ENCODE results near the gene YWHAQ. TPM values are rescaled to one million over a fixed set of nuclear protein-coding genes. Genes with fewer than 3 reads are reported as not detected.
A peak's percentile ranks its signal among the peaks of the same experiment; 100 is the strongest.

Gene YWHAQ
- total RNA-seq, 4 donors from 2014 or later = 76.9 to 155 (median 114) TPM

DNA sequence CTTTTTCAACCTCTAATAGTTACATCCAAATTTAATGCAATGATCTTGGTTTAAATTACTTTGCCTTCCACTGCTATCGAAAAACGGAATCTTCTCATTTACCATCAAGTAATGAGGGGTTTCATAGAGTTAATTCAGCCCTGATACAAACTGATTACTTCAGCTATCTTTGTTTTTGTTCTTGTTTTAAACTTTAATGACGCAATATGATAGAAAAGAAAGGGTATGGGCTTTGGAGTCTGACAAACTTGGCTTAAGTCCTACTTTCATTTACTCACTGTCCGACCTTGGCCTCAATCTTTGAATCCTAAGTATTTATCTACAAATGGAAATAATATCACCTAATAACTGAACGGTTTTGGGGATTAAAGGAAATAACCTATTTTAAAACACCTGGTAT is 91.3 kb downstream of the YWHAQ start:
- H3K27ac ChIP-seq = peak overlapping the region in 1 of 4 donors; percentile 57
- no peaks in the 10 kb centered on the region for H3K27me3 ChIP-seq
- H3K4me3 ChIP-seq = no peak overlapping the region
- peaks cover 0 to 3% (median 0%) of the 10 kb centered on the region in 4 donors for H3K4me1 ChIP-seq
- H3K36me3 ChIP-seq = peaks cover 0 to 11% (median 0%) of the 10 kb centered on the region in 3 donors
- TF ChIP-seq POLR2A (IDR thresholded peaks at IDR 0.05) = no peak
- TF ChIP-seq, protein P1, sequence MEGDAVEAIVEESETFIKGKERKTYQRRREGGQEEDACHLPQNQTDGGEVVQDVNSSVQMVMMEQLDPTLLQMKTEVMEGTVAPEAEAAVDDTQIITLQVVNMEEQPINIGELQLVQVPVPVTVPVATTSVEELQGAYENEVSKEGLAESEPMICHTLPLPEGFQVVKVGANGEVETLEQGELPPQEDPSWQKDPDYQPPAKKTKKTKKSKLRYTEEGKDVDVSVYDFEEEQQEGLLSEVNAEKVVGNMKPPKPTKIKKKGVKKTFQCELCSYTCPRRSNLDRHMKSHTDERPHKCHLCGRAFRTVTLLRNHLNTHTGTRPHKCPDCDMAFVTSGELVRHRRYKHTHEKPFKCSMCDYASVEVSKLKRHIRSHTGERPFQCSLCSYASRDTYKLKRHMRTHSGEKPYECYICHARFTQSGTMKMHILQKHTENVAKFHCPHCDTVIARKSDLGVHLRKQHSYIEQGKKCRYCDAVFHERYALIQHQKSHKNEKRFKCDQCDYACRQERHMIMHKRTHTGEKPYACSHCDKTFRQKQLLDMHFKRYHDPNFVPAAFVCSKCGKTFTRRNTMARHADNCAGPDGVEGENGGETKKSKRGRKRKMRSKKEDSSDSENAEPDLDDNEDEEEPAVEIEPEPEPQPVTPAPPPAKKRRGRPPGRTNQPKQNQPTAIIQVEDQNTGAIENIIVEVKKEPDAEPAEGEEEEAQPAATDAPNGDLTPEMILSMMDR (IDR thresholded peaks at IDR 0.05) = no peak
- no peak for DNase-seq
- no peaks in the 10 kb centered on the region for H3K9me3 ChIP-seq

- DNase-seq = no peak
- Histone ChIP-seq H3K27ac (peak overlapping the region in 1 of 4 donors; percentile 57), H3K4me3 (no peak overlapping the region), H3K4me1 (no peaks in the 10 kb centered on the region), H3K27me3 (no peaks in the 10 kb centered on the region), H3K9me3 (no peaks in the 10 kb centered on the region), H3K36me3 (peaks cover 0 to 22% (median 0%) of the 10 kb centered on the region in 3 donors)
- TF ChIP-seq, protein P1 (IDR thresholded peaks at IDR 0.05) = no peak
- no peak for TF ChIP-seq POLR2A (IDR thresholded peaks at IDR 0.05)
These were observed 92.7 kb downstream of the YWHAQ start for GRCh38 chr2:9538000-9538507.

DNA sequence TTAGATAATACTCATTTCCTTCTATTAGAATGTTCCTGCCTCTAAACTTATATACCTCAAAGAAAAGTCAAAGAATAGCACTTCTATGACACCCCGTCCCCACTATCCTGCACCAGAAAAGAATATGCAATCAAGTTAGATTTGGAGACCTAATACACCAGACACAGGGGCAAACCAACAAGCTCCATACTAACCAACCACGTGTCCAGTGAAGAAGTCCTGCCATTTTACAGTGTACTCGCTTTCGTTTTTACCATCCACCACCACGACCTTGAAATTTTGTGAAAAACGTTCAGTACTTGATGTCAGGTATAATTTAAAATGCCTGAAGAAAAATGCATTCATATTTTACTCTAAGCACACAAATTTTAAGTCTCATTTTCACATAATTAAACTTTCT is 94.3 kb downstream of the YWHAQ start:
- Histone ChIP-seq H3K27ac (no peak overlapping the region), H3K36me3 (peaks cover 0 to 30% (median 0%) of the 10 kb centered on the region in 3 donors), H3K4me3 (no peak overlapping the region), H3K4me1 (no peaks in the 10 kb centered on the region), H3K9me3 (no peaks in the 10 kb centered on the region), H3K27me3 (no peaks in the 10 kb centered on the region)
- TF ChIP-seq POLR2A (IDR thresholded peaks at IDR 0.05) = no peak
- TF ChIP-seq, protein P1 (IDR thresholded peaks at IDR 0.05) = no peak
- no peak for DNase-seq

GRCh38 chr2:9535177-9535576 is 95.6 kb downstream of the YWHAQ start:
- H3K36me3 ChIP-seq = peaks cover 0 to 35% (median 0%) of the 10 kb centered on the region in 3 donors
- TF ChIP-seq POLR2A (IDR thresholded peaks at IDR 0.05) = no peak
- TF ChIP-seq, protein P1 (IDR thresholded peaks at IDR 0.05) = no peak

More at GRCh38 chr2:9535177-9535576, 95.6 kb downstream of the YWHAQ start:
- Histone ChIP-seq H3K4me3 (no peak overlapping the region), H3K9me3 (no peaks in the 10 kb centered on the region), H3K27ac (no peak overlapping the region), H3K27me3 (no peaks in the 10 kb centered on the region), H3K4me1 (no peaks in the 10 kb centered on the region)
- no peak for DNase-seq

Small RNA genes within 50 kb of the gene (small RNA-seq; reads per million reads assigned to genes)
- 0 reads per million in 2 donors for gene RF00019

Other genes starting within 250 kb of the YWHAQ start
- 10 to 100 TPM; 22.8 to 46.2 (median 29.2) TPM for gene ITGB1BP1, start 207.5 kb downstream of the YWHAQ start, total RNA-seq
- gene CPSF3, start 207.3 kb downstream of the YWHAQ start, total RNA-seq = 10 to 100 TPM; 20.1 to 57.8 (median 32.0) TPM
- gene IAH1, start 156.4 kb downstream of the YWHAQ start, total RNA-seq = 10 to 100 TPM; 39.2 to 59.4 (median 43.5) TPM
- 10 to 100 TPM; 10.5 to 45.4 (median 21.0) TPM for gene ADAM17, start 75.2 kb downstream of the YWHAQ start, total RNA-seq
- gene TAF1B, start 212.5 kb upstream of the YWHAQ start, total RNA-seq = 10 to 100 TPM in 3 of 4 donors, 1 to 10 TPM in 1; 8.6 to 33.0 (median 12.5) TPM

All from Peyer's patch (tissue), 4 donors.